Hepatocyte (in vitro differentiated cells): ENCODE measurements around the gene SEC63.

ENCODE experiments used
- CTCF ChIP-seq: fragments of 200-600 bp; sonication (generic); IDR thresholded peaks from 2 replicates; pipeline ENCODE4 v1.5.1; 2016; ENCODE audit warnings: antibody characterized with exemption, mild to moderate bottlenecking; ENCODE audit not compliant: poor library complexity
- EZH2 ChIP-seq: fragments of 200-600 bp; sonication (generic); IDR thresholded peaks from 2 replicates; pipeline ENCODE4 v1.6.1; 2016; ENCODE audit warnings: antibody characterized with exemption, mild to moderate bottlenecking, borderline replicate concordance
- EZH2phosphoT487 ChIP-seq: fragments of 200-600 bp; sonication (generic); IDR thresholded peaks from one replicate; pipeline ENCODE4 v1.6.1; 2018; ENCODE audit warnings: antibody characterized with exemption, mild to moderate bottlenecking, low read depth, moderate library complexity; ENCODE audit not compliant: unreplicated experiment, severe bottlenecking

GRCh38 chr6:107871016-107871415 is 87.0 kb downstream of the SEC63 start:
- no peak for TF ChIP-seq CTCF
- TF ChIP-seq EZH2: no peak
- no peak for TF ChIP-seq EZH2phosphoT487
